HG02884 (cell line): ENCODE data around the gene PRCP.
"Not testable (repeated sequence)": the region's sequence is repeated elsewhere in the genome, so short reads cannot be mapped to it uniquely, and the experiment has no call there.

Experiments
- ATAC-seq: cut with Tn5 transposase; IDR thresholded peaks from one replicate; pipeline ENCODE4 v1.9.1; 2021; ENCODE audit warnings: mild to moderate bottlenecking, moderate library complexity; ENCODE audit not compliant: unreplicated experiment

The PRCP gene

DNA sequence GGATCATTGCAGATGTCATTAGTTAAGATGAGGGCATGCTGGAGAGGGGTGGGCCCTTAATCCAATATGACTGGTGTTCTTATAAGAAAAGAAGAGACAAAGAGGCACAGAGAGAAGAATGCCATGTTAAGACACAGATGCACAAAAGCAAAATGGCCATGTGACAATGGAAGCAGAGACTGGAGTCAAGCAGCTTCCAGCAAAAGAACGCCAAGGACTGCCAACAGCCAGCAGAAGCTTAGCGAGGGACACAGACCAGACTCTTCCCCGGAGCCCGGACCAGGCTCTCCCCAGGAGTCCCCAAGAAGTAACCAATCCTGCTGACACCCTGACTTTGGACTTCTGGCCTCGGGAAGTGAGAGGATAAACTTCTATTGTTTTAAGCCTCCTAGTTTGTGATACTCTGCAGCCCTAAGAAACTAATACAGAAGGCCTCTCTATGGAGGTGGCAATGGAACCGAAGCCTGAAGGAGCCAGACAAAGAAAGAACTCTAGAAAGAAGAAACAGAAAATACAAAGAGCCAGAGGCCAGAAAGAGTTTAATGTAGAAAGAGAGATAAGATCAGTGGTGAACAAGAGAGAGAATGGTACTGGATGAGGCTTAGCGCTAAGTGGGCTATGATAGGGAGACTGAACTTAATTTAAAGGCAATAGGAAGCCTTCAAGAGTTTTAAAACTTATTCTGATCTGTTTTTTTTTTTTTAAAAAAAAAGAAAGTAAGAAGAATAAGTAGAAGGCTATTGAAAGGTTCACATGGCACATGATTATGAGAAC is 27.7 kb downstream of the PRCP start:
- no peak for ATAC-seq

DNA sequence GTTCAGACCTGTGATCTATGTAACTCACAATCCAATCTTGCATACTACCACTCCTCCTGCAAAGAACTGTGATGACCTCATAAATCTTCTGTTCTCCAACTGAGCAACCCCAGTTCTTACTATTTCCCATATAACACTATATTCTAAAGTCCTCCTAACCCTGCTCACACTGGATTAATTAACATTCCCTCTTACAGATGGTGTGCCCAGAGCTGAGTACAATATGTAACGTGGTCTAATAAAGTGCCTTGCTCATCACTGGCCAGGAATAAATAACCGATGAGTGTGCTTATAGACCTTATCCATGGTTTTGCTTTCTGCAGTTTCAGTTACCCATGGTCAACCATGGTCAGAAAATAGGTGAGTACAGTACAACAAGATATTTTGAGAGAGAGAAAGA is 28.6 kb downstream of the PRCP start:
- no peak for ATAC-seq

DNA sequence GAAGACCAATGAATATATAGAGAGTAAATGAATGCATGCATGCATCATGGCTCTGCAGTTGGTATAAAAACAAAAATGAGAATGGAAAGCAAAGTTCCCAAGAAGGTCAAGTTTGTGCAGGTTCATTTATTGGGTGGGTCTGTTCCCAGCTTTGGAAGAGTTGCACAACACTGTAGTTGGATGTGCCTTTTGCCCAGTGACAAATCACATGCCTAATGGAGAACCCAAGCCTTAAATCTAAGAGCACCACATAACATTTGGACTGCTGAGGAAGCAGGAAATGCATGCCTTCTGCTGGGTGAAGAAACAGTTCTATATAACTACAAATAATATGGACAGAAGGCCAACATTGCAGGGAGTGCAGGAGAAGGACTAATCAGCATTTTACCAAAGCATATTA is 30.6 kb downstream of the PRCP start:
- no peak for ATAC-seq

DNA sequence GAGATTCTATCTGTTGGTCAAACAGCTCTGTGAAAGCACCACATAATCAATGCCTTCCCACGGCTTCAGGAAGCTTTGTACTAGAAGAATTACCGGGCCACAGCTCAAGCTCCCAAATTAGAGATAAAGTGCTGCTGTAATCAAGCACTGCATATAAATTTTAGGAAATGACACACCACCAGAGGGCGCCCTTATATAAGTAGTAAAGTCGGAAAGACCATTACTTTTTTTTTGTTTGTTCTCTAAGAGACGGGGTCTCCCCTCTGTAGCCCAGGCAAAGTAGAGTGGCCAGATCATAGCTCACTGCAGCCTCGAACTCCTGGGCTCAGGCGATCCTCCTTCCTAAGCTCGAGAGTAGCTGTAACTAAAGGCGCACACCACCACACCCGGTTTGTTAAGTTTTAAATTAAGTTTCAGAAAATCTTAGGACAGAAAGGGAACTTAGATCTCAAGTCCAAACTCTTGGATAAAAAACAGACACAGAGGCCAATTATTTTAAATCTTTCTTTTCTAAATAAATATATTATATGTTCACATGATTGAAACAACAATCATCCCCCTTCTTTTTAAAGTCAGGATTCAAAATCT is 32.6 kb downstream of the PRCP start:
- no peak for ATAC-seq

DNA sequence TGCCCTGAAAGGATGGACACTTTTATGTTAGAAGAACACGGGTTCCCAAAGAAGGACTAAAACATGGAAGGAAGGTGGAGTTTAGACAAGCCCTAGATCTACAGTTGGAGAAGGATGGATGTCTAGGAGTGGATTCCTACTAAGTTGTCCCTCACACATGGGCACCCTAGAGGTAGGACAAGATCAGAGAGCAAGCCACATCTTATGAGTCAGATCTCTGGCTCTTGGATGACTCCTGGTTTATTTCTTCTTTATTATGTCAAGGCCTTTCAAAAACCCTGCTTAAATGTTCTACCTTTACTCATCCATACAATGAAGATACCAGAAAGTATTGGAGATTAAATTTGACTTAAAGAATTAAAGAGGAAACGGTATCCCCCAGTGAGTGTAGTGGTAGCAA is 34.4 kb downstream of the PRCP start:
- ATAC-seq: no peak

DNA sequence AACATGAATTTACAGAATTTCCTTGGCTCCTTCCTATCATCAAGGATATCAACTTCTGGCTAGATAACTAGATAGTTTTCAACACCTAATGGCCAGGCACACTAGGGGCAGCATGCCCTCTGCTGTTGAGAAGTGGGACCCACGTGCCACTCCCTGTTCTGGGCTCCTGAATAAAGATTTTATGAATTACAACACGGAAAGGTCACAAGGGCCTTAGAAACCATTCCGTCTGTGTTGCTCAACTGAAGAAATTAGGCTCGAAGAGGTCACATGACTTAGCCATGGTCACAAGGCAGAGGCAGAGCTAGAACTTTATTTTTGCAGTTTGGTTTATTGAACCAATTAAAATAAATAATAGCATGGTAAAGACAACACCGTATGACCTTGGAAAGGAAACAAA is 36.0 kb downstream of the PRCP start:
- no peak for ATAC-seq

DNA sequence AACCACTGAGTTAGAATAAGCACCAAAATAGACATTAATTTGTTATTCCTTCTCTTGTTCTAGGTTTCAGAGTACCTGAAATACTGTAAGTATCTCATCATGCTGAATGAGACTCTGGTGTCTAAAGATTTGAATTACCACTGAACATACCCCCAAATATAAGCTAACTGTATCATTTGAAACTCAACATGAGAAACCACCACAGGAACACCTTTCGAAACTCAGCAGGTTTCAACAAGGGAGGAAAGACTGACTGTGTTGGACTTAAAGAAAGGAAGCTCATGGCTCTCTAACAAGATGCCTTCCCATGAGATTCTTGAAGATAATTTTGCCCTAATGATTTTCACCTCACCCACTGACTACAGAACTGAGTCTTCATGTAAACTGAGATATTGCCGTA is 37.0 kb downstream of the PRCP start:
- ATAC-seq: peak; percentile 69

DNA sequence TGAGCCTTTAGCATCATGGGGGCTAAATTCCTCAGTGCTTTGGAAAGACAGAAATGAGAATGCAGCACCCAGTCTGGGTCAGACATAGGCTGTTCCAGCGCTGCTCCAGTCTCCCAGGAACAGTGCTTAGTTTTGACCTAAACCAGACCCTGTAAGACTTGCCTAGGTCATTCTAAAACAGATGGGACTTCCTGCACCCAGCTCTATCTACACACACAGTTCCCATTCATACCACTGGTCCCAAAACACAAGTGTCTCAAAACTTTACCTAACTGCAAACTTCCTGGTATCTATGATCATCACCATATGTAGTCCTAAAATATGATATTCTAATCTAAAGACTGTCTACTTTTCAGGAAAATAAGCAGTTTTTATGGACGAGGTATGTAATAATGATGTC is 37.9 kb downstream of the PRCP start:
- no peak for ATAC-seq

DNA sequence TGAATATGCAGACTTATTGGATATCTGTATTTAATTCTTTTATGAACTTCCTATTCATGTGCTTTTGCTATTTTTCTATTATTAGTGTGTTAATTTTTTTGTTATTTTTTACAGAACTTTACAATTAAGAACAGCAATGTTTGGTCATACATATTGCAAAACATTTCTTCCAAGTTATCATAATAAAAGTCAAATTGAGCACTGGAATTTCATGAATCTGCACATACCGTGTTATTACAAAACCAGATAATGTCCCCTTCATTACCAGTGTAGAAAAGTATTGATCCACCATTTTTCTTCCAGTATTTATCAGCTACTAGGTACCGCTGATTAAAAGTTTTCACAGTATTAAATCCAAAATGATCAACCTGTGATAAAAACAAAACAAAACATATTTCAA is 40.5 kb downstream of the PRCP start:
- ATAC-seq: no peak

DNA sequence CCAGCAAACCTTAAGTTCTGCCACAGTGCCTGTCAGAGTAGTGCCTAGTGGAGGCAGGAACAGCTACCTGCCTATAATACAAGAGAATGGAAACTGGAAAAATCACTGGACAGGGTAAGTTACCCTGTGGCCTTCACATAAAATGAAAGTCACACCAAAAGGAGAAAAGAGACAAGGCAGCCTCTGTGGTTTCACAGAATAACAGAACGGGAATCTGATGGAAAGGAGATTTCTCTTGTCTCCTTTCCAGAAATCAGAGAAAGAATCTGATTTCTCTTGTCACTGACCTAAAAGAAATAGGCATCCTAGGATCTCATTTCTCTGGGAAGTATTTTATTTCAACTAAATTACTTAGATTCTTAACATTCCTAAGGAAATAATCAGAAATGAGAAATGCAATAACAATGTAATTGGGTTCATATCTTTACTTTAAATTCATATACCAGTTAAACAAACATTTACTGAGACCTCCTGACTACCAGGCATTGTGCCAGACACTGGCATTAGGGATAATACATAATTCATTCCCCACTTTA is 41.6 kb downstream of the PRCP start:
- no peak for ATAC-seq

DNA sequence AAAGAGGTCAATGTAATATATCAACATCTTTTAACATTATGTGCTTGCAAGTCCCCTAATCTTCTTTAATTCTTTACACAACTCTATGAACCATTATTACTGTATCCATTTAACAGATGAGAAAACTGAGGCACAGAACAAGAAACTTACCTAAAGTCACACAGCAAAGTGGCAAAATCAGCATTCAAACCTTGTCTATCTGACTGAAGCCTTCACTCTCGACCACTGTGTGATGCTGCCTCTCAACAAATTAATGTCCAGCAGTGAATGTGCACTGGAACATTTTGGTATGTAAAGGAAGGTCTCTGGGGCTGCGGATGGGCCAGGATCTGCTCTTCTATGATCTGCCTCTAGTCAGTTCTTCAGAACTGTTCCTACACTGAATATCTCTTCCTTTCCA is 42.1 kb downstream of the PRCP start:
- ATAC-seq: no peak

DNA sequence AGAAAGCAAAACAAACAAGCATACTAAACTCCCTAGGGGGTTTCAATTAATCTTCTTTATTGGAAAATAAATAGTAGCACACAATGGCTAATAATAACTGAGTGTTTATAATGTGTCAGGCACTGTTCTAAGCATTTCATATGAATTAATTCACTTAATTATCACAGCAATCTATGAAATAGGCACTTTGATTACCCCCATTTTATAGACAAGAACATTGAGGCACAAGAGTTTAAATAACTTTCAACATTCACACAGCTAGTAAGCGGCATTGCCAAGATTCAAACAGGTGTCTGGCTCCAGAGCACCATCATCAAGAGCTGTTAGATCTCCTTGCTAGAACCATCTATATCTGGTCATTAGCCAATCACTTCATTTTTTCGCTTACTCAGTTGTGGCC is 43.1 kb downstream of the PRCP start:
- no peak for ATAC-seq

DNA sequence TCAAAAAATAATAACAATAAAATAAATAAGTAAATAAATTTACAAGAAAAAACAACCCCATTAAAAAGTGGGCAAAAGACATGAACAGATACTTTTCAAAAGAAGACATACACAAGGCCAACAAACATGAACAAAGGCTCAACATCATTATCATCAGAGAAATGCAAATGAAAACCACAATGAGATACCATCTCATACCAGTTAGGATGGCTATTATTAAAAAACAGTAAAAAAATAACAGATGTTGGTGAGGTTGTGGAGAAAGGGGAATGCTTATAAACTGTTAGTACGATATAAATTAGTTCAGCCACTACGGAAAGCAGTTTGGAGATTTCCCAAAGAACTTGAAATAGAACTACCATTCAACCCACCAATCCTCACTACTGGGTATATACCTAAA is 44.6 kb downstream of the PRCP start:
- ATAC-seq: no peak

DNA sequence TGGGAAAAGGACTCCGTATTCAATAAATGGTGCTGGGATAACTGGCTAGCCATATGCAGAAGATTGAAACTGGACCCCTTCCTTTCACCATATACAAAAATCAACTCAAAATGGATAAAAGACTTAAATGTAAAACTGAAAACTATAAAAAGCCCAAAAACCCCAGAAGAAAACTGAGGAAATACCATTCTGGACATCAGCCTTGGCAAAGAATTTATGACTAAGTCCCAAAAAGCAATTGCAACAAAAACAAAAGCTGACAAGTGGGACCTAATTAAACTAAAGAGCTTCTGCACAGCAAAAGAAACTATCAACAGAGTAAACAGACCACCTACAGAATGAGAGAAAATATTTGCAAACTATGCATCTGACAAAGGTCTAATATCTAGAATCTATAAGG is 45.3 kb downstream of the PRCP start:
- not testable (repeated sequence) for ATAC-seq

DNA sequence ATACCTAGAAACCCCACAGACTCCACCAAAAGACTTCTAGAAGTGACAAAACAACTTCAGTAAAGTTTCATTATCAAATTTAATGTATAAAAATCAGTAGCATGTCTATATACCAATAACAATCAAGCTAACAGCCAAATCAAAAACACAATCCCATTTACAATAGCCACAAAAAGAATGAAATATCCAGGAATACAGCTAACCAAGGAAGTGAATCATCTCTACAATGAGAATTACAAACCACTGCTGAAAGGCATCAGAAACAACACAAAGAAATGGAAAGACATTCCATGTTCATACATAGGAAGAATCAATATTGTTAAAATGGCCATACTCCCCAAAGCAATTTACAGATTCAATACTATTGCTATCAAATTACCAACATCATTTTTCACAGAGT is 46.0 kb downstream of the PRCP start:
- no peak for ATAC-seq

DNA sequence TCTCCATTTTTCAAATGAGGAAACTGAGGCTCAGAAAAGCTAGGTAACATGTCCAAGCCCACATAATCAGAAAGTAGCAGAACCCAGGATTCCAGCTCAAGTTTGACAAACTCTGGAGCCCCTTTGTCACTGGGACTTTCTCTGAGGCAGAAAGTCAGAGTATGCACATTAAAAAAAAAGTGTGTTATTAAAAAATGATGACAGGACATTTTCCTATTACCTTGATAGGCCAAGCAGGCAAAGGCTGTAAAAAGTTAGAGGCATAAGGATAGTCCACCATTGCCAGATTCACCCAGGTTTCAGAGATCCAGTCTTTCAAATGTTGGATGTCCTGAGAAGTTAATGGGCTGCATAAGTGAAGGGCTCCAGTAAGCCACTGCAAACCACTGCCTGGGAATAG is 51.4 kb downstream of the PRCP start:
- ATAC-seq: no peak

DNA sequence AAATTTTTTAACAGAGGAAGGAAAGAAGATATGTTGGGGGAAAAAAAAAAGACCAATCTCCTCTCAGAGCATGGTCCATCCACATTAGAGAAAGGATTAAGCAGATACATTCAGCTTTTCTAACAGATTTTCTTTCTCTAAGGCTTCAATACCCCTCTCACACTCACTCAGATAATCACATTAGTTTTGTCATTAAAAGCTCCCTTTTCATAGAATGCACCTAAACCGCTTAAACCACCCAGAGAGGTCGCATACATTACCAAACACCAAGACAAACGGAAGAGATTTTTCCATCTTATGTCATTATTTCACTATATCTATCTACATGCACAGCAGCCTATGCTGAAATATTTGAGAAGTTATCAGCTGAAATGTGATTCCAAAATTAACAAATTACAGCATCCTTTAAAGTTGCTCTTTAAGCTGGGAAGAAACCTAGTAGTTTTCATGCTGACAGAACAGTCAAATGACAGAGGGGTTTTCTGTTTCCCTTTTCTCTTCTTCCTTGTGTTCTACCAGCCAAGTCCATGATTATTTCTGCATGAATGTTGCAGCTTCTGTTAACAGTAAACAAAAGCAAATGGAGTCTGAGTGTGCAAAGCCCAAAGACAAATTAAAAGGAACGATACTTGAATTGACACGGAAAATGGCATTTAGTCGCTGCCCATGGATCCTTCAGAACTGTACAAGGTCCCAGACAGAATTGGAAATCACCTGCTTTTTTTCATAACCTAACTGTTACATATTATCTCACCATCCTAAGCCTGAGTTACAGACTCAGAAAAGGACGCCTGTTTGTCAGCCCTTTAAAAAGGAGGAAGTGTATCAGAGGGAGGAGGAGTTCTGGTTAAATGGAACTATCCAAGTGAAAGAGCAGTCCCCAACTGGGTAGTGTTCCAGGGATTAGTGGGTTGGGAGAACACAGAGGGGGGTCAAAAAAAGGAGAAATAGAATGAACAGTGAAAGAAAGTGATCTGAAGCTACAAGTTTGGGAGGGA is 54.6 kb downstream of the PRCP start:
- no peak for ATAC-seq

DNA sequence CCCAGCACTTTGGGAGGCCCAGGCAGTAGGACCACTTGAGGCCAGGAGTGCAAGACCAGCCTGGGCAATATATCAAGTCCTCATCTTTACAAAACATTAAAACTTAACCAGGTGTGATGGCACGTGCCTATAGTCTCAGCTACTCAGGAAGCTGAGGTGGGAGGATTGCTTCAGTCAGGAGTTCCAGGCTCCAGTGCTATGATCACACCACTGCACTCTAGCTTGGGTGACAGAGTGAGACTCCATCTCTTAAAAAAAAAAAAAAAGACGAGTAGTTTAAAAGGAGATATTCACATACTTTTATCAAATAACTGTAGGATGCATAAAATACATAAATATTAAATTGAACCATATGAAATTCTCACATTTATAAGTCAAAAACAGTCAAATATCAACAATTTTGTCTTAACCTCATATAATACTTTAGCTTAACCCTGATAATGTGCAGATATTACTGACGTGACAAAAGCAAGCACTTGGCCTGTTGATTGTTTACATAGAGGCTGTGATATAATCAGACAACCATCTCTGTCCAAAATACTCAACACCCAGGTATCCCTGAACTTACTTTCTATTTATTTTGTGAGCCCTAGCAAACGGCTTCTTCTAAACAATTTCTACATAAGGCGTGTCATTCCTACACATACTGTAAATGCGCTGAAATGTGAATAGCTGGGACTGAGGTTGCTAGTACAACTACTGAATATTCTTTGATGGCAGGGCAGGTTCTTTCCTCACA is 57.0 kb downstream of the PRCP start:
- ATAC-seq: no peak

DNA sequence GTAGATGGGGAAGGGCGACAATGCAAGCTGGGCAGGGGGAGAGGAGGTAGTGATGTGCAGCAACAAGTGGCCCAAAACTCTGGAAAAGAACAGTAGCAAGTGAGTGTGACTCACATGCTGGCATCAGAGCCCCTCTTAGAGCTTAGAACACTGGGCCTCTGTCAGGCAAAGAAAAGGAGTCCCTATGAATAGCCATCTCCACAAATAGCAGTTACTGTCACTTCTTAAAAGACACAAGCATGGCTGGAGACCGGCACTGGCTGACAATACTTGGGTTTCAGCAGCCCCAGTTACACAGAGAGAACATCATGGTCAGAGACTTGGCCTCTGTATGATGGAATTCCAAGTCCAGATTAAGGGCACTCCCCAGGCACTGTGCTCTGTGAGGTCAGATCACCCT is 58.2 kb downstream of the PRCP start:
- no peak for ATAC-seq

DNA sequence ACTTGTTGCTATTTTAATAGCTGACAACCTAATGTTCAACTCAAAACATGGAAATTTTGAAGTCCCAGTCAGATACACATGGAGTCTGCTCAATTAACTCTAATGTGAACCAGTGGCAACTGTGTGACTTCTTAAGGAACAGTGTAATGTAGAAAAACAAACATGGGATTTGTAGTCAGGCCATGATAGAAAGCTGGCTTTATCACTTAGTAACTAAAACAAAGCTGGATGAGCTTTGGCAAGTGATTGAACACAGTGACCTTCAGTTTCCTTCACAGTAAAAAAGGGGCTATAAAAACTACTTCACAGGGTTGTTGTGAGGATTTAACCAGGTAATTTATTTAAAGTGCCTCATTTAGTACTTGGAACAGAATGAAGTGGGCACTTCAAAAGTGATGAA is 62.6 kb downstream of the PRCP start:
- no peak for ATAC-seq

DNA sequence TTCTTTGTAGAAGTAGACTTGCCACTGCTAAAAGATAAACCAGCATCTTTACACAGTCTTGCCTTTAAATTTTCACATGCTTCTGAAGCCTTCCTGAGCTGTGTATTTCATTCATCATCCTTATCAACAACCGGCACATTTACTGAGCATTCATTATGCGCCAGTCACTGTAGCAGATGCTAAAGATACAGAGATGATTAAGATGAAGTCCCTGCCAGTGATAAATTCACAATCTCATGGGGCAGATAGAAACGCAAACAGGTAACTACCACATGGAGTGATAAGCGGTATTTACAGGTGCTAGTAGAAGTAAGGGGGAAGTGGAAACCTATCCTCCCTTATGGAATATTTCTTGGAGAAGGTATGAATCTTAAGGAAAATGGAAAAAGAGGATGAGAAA is 67.2 kb downstream of the PRCP start:
- ATAC-seq: no peak
